ENCODE results near the gene FOXF2. TPM values are rescaled to one million over a fixed set of nuclear protein-coding genes. Genes with fewer than 3 reads are reported as not detected.

FOXF2 gene
- total RNA-seq, 4 donors from 2014 or later = 41.7 to 154 (median 91.9) TPM

DNA sequence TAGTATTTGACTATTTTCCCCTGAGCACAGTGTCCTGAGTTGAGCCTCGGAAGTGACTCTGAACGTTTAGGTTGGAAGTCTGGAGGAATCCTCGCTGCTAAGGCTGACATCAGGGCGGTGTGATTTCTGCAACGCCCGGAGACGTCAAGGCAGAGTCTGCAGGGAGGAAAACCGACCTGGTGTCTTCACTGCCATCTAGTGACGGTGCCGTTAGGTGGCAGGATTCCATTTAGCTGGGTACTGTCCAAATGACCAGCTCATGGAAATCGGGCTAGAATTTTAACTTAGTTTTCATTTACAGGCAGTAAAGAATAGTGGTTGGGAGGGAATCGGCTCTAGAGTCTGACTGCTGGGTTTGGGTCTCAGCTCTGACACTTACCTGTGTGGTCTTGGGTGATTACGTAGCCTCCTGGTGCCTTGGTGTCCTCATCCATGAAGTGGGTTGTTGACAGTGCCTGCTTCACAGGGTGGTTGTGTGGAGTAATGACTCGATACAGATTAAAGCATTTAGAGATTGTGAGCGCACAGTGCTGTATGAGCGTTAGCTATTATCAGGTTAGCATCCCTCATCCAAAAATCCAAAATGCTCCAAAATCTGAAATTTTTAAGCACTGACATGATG lies 35.0 kb downstream of the FOXF2 start:
- peaks cover 0 to 14% (median 0%) of the 10 kb centered on the region in 3 donors for H3K4me1 ChIP-seq
- 27 to 70% methylated on average over 4 to 13 of the region's 16 CpGs for WGBS, 2 donors (ENCODE audit: low coverage in 1 of 2)
- peak overlapping the region in 2 of 4 donors; percentile 62 to 69 for H3K27ac ChIP-seq
- H3K36me3 ChIP-seq = no peaks in the 10 kb centered on the region
- H3K4me3 ChIP-seq = no peak overlapping the region
- no peaks in the 10 kb centered on the region for H3K9me3 ChIP-seq
- peak; percentile 87 for ATAC-seq
- TF ChIP-seq, protein P1, sequence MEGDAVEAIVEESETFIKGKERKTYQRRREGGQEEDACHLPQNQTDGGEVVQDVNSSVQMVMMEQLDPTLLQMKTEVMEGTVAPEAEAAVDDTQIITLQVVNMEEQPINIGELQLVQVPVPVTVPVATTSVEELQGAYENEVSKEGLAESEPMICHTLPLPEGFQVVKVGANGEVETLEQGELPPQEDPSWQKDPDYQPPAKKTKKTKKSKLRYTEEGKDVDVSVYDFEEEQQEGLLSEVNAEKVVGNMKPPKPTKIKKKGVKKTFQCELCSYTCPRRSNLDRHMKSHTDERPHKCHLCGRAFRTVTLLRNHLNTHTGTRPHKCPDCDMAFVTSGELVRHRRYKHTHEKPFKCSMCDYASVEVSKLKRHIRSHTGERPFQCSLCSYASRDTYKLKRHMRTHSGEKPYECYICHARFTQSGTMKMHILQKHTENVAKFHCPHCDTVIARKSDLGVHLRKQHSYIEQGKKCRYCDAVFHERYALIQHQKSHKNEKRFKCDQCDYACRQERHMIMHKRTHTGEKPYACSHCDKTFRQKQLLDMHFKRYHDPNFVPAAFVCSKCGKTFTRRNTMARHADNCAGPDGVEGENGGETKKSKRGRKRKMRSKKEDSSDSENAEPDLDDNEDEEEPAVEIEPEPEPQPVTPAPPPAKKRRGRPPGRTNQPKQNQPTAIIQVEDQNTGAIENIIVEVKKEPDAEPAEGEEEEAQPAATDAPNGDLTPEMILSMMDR (IDR thresholded peaks at IDR 0.05) = peak; percentile 53 to 77 (median 62)
- TF ChIP-seq POLR2AphosphoS5 (IDR thresholded peaks at IDR 0.05) (peak; percentile 63), EP300 (IDR thresholded peaks at IDR 0.05) (no peak)
- no peaks in the 10 kb centered on the region for H3K27me3 ChIP-seq

DNA sequence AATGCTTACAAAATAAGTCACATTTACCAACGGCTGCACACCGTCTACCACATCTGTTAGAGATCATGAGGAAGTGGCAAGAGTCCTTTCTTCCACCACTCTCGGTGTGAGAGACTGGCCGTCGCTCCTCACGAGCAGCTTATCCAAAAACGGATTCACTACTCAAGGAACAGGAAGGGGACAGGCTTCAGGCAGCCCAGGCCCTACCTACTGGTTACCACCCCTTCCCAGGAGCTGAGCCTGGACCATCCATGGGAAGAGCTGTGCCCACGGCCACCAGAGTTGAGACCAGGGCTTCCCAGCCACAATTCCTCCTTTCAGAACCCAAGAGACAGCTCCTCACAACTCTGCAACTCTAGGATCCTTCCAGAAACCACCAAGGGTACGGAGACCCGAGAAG lies 37.0 kb downstream of the FOXF2 start:
- no peaks in the 10 kb centered on the region for H3K27me3 ChIP-seq
- no peak overlapping the region for H3K27ac ChIP-seq
- no peak for TF ChIP-seq POLR2AphosphoS5 (IDR thresholded peaks at IDR 0.05)
- TF ChIP-seq, protein P1 (IDR thresholded peaks at IDR 0.05) = no peak
- WGBS, 2 donors (ENCODE audit: low coverage in 1 of 2) = 46% methylated on average over 6 of the region's 10 CpGs; no CpG with 5 or more reads in 1 of the 2 donors
- no peak for ATAC-seq
- H3K9me3 ChIP-seq = no peaks in the 10 kb centered on the region
- no peak overlapping the region for H3K4me3 ChIP-seq
- H3K4me1 ChIP-seq = peaks cover 0 to 14% (median 0%) of the 10 kb centered on the region in 3 donors
- no peaks in the 10 kb centered on the region for H3K36me3 ChIP-seq

DNA sequence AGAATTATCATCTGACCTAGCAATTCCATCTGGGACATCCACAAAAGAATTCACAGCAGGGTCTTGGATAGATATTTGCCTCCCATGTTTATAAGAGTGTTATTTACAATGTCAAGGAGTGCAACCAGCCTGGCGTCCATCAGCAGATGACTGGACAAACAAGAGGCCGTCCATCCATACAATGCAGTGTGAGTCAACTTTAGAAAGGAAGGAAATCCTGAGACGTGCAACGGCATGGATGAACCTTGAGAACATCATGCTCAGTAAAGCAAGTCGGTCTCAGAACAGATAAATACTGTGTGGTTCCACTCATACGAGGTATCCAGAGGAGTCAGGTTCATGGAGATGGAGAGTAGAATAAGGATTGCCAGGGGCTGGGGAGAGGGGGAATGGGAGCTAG lies 46.4 kb downstream of the FOXF2 start:
- Histone ChIP-seq H3K36me3 (no peaks in the 10 kb centered on the region), H3K4me3 (no peak overlapping the region), H3K4me1 (peaks cover 0 to 8% (median 4%) of the 10 kb centered on the region in 3 donors), H3K27ac (no peak overlapping the region), H3K9me3 (no peaks in the 10 kb centered on the region), H3K27me3 (peaks cover 15% of the 10 kb centered on the region)
- no peak for ATAC-seq
- 33 to 42% methylated on average over 6 of the region's 6 CpGs for WGBS, 2 donors (ENCODE audit: low coverage in 1 of 2)
- TF ChIP-seq POLR2AphosphoS5 (IDR thresholded peaks at IDR 0.05) = no peak
- TF ChIP-seq POLR2A (IDR thresholded peaks at IDR 0.05) = no peak
- TF ChIP-seq, protein P1 (IDR thresholded peaks at IDR 0.05) = no peak
- TF ChIP-seq EP300 (IDR thresholded peaks at IDR 0.05) = no peak

DNA sequence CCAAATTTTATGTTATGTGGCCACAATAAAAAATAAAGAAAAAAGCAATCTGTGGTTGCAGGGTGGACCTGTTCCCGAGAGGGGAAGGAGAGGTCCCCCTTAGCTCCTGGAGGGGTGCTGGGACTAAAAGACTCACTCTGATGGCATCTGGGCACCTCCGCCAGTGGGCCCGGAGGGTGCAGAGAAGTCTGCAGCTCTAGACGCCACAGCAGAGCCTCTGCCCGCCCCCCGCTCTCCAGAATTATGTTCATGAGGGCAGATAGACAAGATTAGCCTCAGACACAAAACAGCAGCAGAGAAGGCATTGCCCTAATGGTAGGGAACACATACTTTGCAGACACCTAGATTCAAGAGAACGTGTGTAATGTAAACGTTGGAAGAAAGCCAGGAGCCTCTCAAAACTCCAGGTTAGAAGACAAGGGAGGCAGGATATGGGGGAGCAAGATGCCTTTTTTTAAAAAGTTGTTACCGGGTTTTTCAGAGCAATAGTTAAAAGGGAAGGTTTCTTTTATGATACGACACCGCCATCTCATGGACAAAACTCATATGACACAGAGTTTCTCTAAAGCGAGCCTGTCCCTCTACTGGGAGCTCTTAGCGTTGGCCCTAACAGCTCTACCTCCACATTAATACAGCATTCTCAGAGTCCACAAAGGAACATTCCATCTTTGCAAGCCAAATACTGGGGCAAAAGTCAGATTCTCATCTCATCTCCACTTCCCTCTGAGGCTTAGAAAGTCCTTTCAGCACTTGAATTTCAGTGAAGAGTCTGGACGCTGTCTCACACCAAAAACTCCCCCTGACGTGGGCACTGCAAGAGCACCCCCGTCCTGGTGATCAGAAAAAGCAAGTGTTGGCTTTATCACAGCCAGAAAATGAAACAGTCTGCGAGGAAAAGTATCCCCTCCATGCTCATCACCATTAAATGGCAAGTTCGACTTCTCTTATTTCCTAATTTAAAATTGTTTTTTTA lies 47.2 kb downstream of the FOXF2 start:
- peaks cover 15% of the 10 kb centered on the region for H3K27me3 ChIP-seq
- no peak overlapping the region for H3K27ac ChIP-seq
- no peaks in the 10 kb centered on the region for H3K9me3 ChIP-seq
- WGBS, 2 donors (ENCODE audit: low coverage in 1 of 2) = 28 to 31% methylated on average over 15 to 18 of the region's 18 CpGs
- peak; percentile 80 for ATAC-seq
- no peaks in the 10 kb centered on the region for H3K36me3 ChIP-seq
- H3K4me3 ChIP-seq = no peak overlapping the region
- TF ChIP-seq POLR2AphosphoS5 (IDR thresholded peaks at IDR 0.05) (no peak), POLR2A (IDR thresholded peaks at IDR 0.05) (no peak), EP300 (IDR thresholded peaks at IDR 0.05) (no peak)
- TF ChIP-seq, protein P1 (IDR thresholded peaks at IDR 0.05) = peak; percentile 78 to 91 (median 87)
- peaks cover 0 to 8% (median 4%) of the 10 kb centered on the region in 3 donors for H3K4me1 ChIP-seq
